Immature natural killer cell (primary cell): ENCODE results near the gene PTGES. TPM values are rescaled to one million over a fixed set of nuclear protein-coding genes. Genes with fewer than 3 reads are reported as not detected.

Source experiments
- DNase-seq, 3 donors: peaks; one replicate each; pipeline ENCODE4 v3.0.0; 2022; ENCODE audit warnings: mixed read lengths in 1 of 3
- H3K27ac Mint-ChIP-seq, 6 donors: one replicate each; pipeline ENCODE4 v1.8.0; 2020; ENCODE audit warnings: mixed read lengths in 6 of 6, mild to moderate bottlenecking in 5 of 6, inconsistent platforms in 4 of 6, moderate library complexity in 3 of 6
- H3K27me3 Mint-ChIP-seq, 3 donors: one replicate each; pipeline ENCODE4 v1.8.0; 2020 to 2021; ENCODE audit warnings: low read depth in 3 of 3, mild to moderate bottlenecking in 3 of 3, mixed read lengths in 3 of 3, moderate library complexity in 3 of 3, inconsistent platforms in 1 of 3
- H3K36me3 Mint-ChIP-seq, 3 donors: one replicate each; pipeline ENCODE4 v1.8.0; 2020; ENCODE audit warnings: mixed read lengths in 3 of 3, inconsistent platforms in 2 of 3, mild to moderate bottlenecking in 2 of 3
- H3K4me1 Mint-ChIP-seq, 2 donors: one replicate each; pipeline ENCODE4 v1.8.0; 2020; ENCODE audit warnings: inconsistent platforms in 2 of 2, mild to moderate bottlenecking in 2 of 2, mixed read lengths in 2 of 2, moderate library complexity in 1 of 2
- H3K4me3 Mint-ChIP-seq, 5 donors: one replicate each; pipeline ENCODE4 v1.8.0; 2020; ENCODE audit warnings: mild to moderate bottlenecking in 5 of 5, mixed read lengths in 5 of 5, inconsistent platforms in 3 of 5, moderate library complexity in 3 of 5
- H3K9me3 Mint-ChIP-seq, 6 donors: one replicate each; pipeline ENCODE4 v1.8.0; 2020; ENCODE audit warnings: mild to moderate bottlenecking in 6 of 6, mixed read lengths in 6 of 6, inconsistent platforms in 4 of 6, moderate library complexity in 3 of 6
- polyA plus RNA-seq, 3 donors: library from polyadenylated mRNA; unstranded; fragments of 300-500 nt; fragmentation: Illumina TruSeq; gene quantifications; one replicate each; pipeline ENCODE4 v1.2.3, GENCODE V29; 2021

Gene PTGES
- polyA plus RNA-seq, 3 donors from 2014 or later = not detected

DNA sequence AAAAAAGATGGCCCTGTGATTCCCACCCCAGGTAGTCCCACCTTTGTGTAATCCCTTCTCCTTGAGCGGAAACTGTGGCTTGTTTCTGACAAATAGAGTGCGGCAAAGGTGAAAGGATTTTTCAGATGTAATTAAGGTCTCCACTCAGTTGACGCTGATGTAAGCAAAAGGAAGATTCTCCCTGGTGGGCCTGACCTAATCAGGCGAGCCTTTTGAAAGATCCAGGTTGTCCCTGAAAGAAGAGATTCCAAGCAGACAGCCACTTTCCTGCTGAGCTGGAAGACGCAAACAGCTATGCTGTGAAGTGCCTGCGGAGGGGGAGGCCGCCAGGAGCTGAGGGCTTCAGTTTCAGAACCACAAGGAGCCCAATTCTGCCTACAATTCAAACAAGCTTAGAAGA lies 24.1 kb downstream of the PTGES start:
- Mint-ChIP-seq H3K4me1 (peaks cover 0 to 2% of the 10 kb centered on the region in 2 donors), H3K27me3 (peaks cover 2 to 6% (median 3%) of the 10 kb centered on the region in 3 donors), H3K4me3 (no peak overlapping the region), H3K27ac (no peak overlapping the region), H3K36me3 (no peaks in the 10 kb centered on the region), H3K9me3 (no peaks in the 10 kb centered on the region)
- no peak for DNase-seq

- Mint-ChIP-seq H3K27me3 (peaks cover 2 to 4% (median 3%) of the 10 kb centered on the region in 3 donors), H3K9me3 (no peaks in the 10 kb centered on the region), H3K4me1 (peaks cover 0 to 2% of the 10 kb centered on the region in 2 donors), H3K4me3 (peak overlapping the region in 1 of 5 donors; percentile 53), H3K27ac (no peak overlapping the region), H3K36me3 (no peaks in the 10 kb centered on the region)
- peak; percentile 17 to 44 (median 35) for DNase-seq
Observed at GRCh38 chr9:129726322-129727160, 26.3 kb downstream of the PTGES start.

- no peaks in the 10 kb centered on the region for H3K36me3 Mint-ChIP-seq
- H3K4me3 Mint-ChIP-seq = no peak overlapping the region
- no peak for DNase-seq
- peaks cover 0 to 2% of the 10 kb centered on the region in 2 donors for H3K4me1 Mint-ChIP-seq
- no peak overlapping the region for H3K27ac Mint-ChIP-seq
- no peaks in the 10 kb centered on the region for H3K9me3 Mint-ChIP-seq
- peaks cover 0 to 3% (median 2%) of the 10 kb centered on the region in 3 donors for H3K27me3 Mint-ChIP-seq
Observed at GRCh38 chr9:129725795-129726251, 27.0 kb downstream of the PTGES start.

DNA sequence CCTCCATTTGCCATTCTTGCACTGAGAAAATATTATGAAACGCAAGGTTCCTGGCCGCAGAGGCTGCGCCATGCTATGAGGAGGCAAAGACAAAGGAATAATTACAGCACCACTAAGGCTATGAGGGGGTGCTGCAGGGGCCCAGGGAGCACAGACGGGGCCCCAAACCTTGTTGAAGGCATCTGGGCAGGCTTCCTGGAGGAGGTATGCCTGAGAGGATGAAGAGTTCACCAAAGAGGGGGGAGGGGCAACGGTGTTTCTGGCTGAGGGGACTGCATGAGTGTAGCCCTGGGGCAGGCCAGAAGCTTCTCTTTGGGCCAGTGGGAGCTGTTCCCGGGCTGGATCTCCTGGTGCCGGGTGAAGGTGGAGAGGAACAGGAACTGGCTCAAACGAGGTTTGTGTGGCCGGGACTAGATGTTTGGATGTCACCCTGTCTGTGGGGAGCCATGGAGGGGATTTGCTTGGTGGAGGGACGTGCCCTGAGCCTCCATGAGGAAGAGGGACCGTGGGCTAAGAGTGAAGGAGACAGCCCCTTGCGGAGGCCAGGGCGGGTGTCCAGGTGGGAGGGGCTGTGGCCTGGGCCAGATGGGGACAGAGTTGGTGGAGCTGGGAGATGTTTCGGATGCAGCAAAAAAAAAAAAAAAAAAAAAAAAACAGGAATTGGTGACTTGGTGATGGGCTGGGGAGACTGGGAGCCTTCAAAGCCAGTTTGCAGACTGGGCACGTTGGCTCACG lies 28.2 kb downstream of the PTGES start:
- H3K4me3 Mint-ChIP-seq = no peak overlapping the region
- no peaks in the 10 kb centered on the region for H3K9me3 Mint-ChIP-seq
- DNase-seq = no peak
- H3K4me1 Mint-ChIP-seq = peaks cover 0 to 2% of the 10 kb centered on the region in 2 donors
- H3K27me3 Mint-ChIP-seq = peaks cover 0 to 3% (median 2%) of the 10 kb centered on the region in 3 donors
- no peaks in the 10 kb centered on the region for H3K36me3 Mint-ChIP-seq
- no peak overlapping the region for H3K27ac Mint-ChIP-seq

DNA sequence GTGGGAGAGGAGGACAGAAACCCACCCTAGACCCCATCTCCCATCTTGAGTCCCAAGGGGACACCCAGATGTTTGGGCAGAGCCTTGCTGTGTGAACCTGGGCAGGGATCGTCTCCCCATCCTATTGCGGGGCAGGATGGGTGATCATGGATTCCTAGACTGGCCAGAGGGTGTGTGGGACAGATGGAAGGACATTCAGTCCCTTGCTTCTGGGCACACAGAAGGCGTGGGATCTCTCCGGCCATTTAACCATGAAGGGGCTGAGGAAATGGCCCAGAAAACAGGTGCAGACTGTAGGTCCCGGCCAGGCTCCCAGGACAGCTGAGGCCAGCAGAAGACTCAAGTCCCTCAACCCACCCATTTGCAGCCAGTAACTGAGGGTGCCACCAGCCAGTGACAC lies 29.9 kb downstream of the PTGES start:
- H3K27ac Mint-ChIP-seq = no peak overlapping the region
- no peak for DNase-seq
- H3K36me3 Mint-ChIP-seq = no peaks in the 10 kb centered on the region
- H3K4me1 Mint-ChIP-seq = peaks cover 0 to 2% of the 10 kb centered on the region in 2 donors
- H3K9me3 Mint-ChIP-seq = no peaks in the 10 kb centered on the region
- peaks cover 0 to 4% (median 3%) of the 10 kb centered on the region in 3 donors for H3K27me3 Mint-ChIP-seq
- no peak overlapping the region for H3K4me3 Mint-ChIP-seq

DNA sequence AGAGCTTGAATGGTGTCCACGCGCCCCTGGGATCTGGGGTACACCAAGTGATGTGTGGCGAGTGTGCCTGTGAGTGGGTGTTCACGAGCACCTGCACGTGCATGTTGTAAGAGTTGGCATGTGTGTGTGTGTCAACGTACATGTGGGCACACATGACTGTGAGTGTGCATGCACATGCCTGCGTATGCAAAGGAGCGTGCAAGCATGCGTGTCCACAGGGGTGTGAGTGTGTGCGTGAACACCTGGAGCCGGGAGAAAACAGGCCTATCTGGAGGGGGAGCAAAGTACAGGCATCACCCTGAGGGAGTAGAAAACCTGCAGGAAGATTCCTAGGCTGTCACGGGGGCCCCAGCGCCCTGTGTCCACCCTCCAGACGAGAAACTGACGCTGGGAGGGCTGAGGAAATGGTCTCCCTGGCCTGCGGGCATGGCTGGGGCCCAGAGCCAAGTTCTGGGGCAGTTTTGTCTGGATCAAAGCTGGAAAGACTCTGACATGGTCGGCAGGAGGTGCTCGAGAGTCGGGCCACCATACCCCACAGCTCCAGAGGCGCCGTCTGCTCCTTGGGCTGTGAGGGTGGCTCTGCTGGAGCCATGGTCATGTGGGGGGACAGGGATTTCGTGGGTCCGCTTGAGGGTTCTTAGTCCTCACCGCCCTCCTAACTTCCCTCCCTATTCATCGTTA lies 31.8 kb downstream of the PTGES start:
- peaks cover 0 to 3% (median 2%) of the 10 kb centered on the region in 3 donors for H3K27me3 Mint-ChIP-seq
- no peaks in the 10 kb centered on the region for H3K9me3 Mint-ChIP-seq
- no peak overlapping the region for H3K4me3 Mint-ChIP-seq
- DNase-seq = no peak
- H3K4me1 Mint-ChIP-seq = no peaks in the 10 kb centered on the region
- H3K27ac Mint-ChIP-seq = no peak overlapping the region
- H3K36me3 Mint-ChIP-seq = no peaks in the 10 kb centered on the region

DNA sequence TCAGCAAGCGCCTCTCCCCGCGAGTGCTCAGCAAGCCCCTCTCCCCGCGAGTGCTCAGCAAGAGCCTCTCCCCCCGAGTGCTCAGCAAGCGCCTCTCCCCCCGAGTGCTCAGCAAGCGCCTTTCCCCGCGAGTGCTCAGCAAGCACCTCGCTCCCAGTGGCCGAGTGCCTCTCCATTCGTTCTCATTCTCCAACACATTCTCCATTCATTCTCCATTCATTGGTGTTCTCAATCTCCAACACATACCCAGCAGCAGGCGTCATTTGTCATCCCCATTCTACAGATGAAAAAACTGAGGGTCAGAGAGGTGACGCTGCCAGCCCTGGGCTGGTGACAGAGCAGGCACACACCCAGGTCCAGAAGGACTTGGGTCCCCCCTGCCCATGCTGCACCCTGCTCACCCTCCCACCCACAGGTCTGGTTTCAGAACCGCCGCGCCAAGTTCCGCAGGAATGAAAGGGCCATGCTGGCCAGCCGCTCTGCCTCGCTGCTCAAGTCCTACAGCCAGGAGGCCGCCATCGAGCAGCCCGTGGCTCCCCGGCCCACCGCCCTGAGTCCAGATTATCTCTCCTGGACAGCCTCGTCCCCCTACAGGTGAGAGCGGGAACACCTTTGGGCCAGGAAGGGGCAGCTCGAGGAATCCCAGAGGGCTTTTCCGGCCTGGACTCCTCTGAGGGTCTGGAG lies 32.5 kb downstream of the PTGES start:
- H3K27me3 Mint-ChIP-seq = peaks cover 0 to 8% (median 4%) of the 10 kb centered on the region in 3 donors

GRCh38 chr9:129719135-129719534 lies 33.7 kb downstream of the PTGES start:
- Mint-ChIP-seq H3K4me1 (no peaks in the 10 kb centered on the region), H3K4me3 (no peak overlapping the region), H3K27me3 (peaks cover 0 to 5% (median 4%) of the 10 kb centered on the region in 3 donors), H3K27ac (no peak overlapping the region), H3K9me3 (no peaks in the 10 kb centered on the region), H3K36me3 (no peaks in the 10 kb centered on the region)
- no peak for DNase-seq

More for the DNA sequence above, 32.5 kb downstream of the PTGES start:
- no peak for DNase-seq
- Mint-ChIP-seq H3K4me3 (no peak overlapping the region), H3K36me3 (no peaks in the 10 kb centered on the region), H3K27ac (no peak overlapping the region), H3K4me1 (no peaks in the 10 kb centered on the region), H3K9me3 (no peaks in the 10 kb centered on the region)

GRCh38 chr9:129718647-129719046 lies 34.2 kb downstream of the PTGES start:
- no peak for DNase-seq
- no peak overlapping the region for H3K4me3 Mint-ChIP-seq
- no peaks in the 10 kb centered on the region for H3K36me3 Mint-ChIP-seq
- H3K9me3 Mint-ChIP-seq = no peaks in the 10 kb centered on the region
- no peak overlapping the region for H3K27ac Mint-ChIP-seq
- no peaks in the 10 kb centered on the region for H3K4me1 Mint-ChIP-seq
- peaks cover 0 to 5% (median 4%) of the 10 kb centered on the region in 3 donors for H3K27me3 Mint-ChIP-seq

DNA sequence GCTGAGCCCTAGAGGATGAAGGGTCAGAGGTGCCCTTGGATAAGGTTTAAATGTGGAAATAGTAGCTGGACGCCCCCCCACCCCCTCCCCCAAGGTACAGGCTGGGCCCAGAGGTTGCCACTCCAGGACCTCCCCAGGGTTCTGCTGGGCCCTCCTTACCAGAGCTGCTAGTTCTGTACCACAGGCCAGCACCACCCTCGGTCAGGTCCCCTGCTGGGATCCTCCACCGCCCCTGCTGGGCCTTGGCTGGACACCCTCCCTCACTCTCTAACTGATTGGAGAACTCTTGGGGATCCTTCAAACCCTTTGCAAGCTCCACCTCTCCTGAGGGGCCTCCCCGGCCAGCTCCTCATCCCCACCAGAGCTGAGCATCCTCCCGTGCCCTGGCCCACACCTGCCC lies 34.9 kb downstream of the PTGES start:
- H3K4me3 Mint-ChIP-seq = no peak overlapping the region
- DNase-seq = no peak
- no peaks in the 10 kb centered on the region for H3K4me1 Mint-ChIP-seq
- H3K27me3 Mint-ChIP-seq = peaks cover 2 to 5% (median 4%) of the 10 kb centered on the region in 3 donors
- no peaks in the 10 kb centered on the region for H3K36me3 Mint-ChIP-seq
- no peak overlapping the region for H3K27ac Mint-ChIP-seq
- no peaks in the 10 kb centered on the region for H3K9me3 Mint-ChIP-seq

DNA sequence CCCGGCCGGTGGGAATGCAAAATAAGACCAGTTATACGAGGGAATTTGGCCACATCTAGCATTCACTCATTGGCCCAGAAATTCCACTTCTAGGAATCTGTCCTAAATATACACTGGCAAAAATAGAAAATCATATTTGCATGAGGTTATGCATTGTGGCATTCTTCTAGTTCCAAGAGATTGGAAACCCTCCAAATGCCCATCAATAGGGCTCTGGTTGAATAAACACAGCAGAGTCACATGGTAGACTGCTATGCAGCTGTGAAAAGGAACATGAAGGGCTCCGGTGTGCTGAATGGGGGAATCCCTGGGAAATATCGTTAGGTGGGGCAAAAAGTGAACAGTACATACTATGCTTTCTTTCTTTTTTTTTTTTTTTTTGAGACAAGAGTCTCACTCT lies 36.8 kb downstream of the PTGES start:
- DNase-seq = no peak
- peaks cover 5 to 7% (median 7%) of the 10 kb centered on the region in 3 donors for H3K27me3 Mint-ChIP-seq
- H3K9me3 Mint-ChIP-seq = no peaks in the 10 kb centered on the region
- H3K27ac Mint-ChIP-seq = no peak overlapping the region
- no peaks in the 10 kb centered on the region for H3K36me3 Mint-ChIP-seq
- H3K4me3 Mint-ChIP-seq = no peak overlapping the region
- no peaks in the 10 kb centered on the region for H3K4me1 Mint-ChIP-seq

GRCh38 chr9:129714511-129715061 lies 38.3 kb downstream of the PTGES start:
- H3K36me3 Mint-ChIP-seq = no peaks in the 10 kb centered on the region
- H3K27me3 Mint-ChIP-seq = peaks cover 5 to 7% (median 7%) of the 10 kb centered on the region in 3 donors
- DNase-seq = no peak
- H3K4me1 Mint-ChIP-seq = no peaks in the 10 kb centered on the region
- no peak overlapping the region for H3K4me3 Mint-ChIP-seq
- no peak overlapping the region for H3K27ac Mint-ChIP-seq
- no peaks in the 10 kb centered on the region for H3K9me3 Mint-ChIP-seq

GRCh38 chr9:129713402-129713679 lies 39.5 kb downstream of the PTGES start:
- Mint-ChIP-seq H3K4me1 (no peaks in the 10 kb centered on the region), H3K36me3 (no peaks in the 10 kb centered on the region), H3K4me3 (no peak overlapping the region)

More at GRCh38 chr9:129713402-129713679, 39.5 kb downstream of the PTGES start:
- Mint-ChIP-seq H3K27me3 (peaks cover 5 to 7% (median 5%) of the 10 kb centered on the region in 3 donors), H3K27ac (no peak overlapping the region), H3K9me3 (no peaks in the 10 kb centered on the region)
- no peak for DNase-seq
